ENCODE data around the gene ACAP3. TPM values are rescaled to one million over a fixed set of nuclear protein-coding genes. Genes with fewer than 3 reads are reported as not detected.

Gene ACAP3
- total and polyA plus RNA-seq, 10 of the 15 experiments (the other 5 are each of a cell fraction or from before 2014, with no cell fraction given): 0.05 to 34.2 (median 7.1) TPM

- in situ Hi-C loops (cut with MboI): no loop called here
Observed at GRCh38 chr1:1352786-1353388, 45.2 kb upstream of the ACAP3 start.

More at GRCh38 chr1:1352786-1353388, 45.2 kb upstream of the ACAP3 start:
- peaks cover 2% of the 10 kb centered on the region; the same call in 1 of the 2 replicates for H3K4me1 ChIP-seq (ENCODE audit: control insufficient read depth, insufficient read depth, low read length)
- H3K4me3 ChIP-seq: no peak overlapping the region
- ChIA-PET CTCF (interaction anchor here (1.8 kb wide), 1 partner anchor 19 kb away, joined by 10 read pairs; no protein-coding TSS in a partner anchor), POLR2A (no interaction called here), SMC1A (ENCODE audit: uncharacterized antibody, unreplicated experiment) (no interaction called here), RAD21 (ENCODE audit: unreplicated experiment) (no interaction called here)
- H3K27ac ChIP-seq (ENCODE audit: control insufficient read depth, insufficient read depth): no peak overlapping the region
- FAIRE-seq: no peak
- H3K9me3 ChIP-seq (replicated peaks; ENCODE audit: control insufficient read depth, insufficient read depth, low read length): no peaks in the 10 kb centered on the region
- peaks cover 2% of the 10 kb centered on the region for H3K79me2 ChIP-seq (ENCODE audit: control insufficient read depth, insufficient read depth, low read length)
- DNase-seq (ENCODE audit: low read depth, low spot score): no peak
- peak; percentile 38; the same call in 1 of the 2 replicates for TF ChIP-seq POLR2AphosphoS2 (IDR thresholded peaks at IDR 0.05; ENCODE audit: low read depth, low read length)
- no peak for TF ChIP-seq SMARCA5 (IDR thresholded peaks at IDR 0.05)
- no peak for TF ChIP-seq NBN (IDR thresholded peaks at IDR 0.05)
- TF ChIP-seq CHD4 (IDR thresholded peaks at IDR 0.05): no peak
- TF ChIP-seq, protein P1, sequence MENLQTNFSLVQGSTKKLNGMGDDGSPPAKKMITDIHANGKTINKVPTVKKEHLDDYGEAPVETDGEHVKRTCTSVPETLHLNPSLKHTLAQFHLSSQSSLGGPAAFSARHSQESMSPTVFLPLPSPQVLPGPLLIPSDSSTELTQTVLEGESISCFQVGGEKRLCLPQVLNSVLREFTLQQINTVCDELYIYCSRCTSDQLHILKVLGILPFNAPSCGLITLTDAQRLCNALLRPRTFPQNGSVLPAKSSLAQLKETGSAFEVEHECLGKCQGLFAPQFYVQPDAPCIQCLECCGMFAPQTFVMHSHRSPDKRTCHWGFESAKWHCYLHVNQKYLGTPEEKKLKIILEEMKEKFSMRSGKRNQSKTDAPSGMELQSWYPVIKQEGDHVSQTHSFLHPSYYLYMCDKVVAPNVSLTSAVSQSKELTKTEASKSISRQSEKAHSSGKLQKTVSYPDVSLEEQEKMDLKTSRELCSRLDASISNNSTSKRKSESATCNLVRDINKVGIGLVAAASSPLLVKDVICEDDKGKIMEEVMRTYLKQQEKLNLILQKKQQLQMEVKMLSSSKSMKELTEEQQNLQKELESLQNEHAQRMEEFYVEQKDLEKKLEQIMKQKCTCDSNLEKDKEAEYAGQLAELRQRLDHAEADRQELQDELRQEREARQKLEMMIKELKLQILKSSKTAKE (IDR thresholded peaks at IDR 0.05; ENCODE audit: low read depth, poor library complexity, severe bottlenecking): no peak
- TF ChIP-seq FOXM1 (IDR thresholded peaks at IDR 0.05; ENCODE audit: low read depth, low read length): no peak
- no peak for TF ChIP-seq SMC3 (IDR thresholded peaks at IDR 0.05; ENCODE audit: borderline replicate concordance, low read length)
- TF ChIP-seq, protein P2, sequence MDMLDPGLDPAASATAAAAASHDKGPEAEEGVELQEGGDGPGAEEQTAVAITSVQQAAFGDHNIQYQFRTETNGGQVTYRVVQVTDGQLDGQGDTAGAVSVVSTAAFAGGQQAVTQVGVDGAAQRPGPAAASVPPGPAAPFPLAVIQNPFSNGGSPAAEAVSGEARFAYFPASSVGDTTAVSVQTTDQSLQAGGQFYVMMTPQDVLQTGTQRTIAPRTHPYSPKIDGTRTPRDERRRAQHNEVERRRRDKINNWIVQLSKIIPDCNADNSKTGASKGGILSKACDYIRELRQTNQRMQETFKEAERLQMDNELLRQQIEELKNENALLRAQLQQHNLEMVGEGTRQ (IDR thresholded peaks at IDR 0.05; ENCODE audit: borderline replicate concordance, low read depth, low read length): no peak
- TF ChIP-seq PAX8 (IDR thresholded peaks at IDR 0.05): no peak
- TF ChIP-seq KAT2A (conservative IDR thresholded peaks at IDR 0.05; ENCODE audit: control insufficient read depth, low read depth, low read length): no peak
- TF ChIP-seq CREM (IDR thresholded peaks at IDR 0.05; ENCODE audit: low read depth): no peak
- peak; percentile 34 for TF ChIP-seq MEF2B (IDR thresholded peaks at IDR 0.05; ENCODE audit: partially characterized antibody, poor library complexity, severe bottlenecking)
- TF ChIP-seq, protein P3, sequence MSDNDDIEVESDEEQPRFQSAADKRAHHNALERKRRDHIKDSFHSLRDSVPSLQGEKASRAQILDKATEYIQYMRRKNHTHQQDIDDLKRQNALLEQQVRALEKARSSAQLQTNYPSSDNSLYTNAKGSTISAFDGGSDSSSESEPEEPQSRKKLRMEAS (IDR thresholded peaks at IDR 0.05; ENCODE audit: low read depth, low read length): no peak
- no peak for TF ChIP-seq SUPT20H (IDR thresholded peaks at IDR 0.05; ENCODE audit: borderline replicate concordance, control insufficient read depth, low read depth, low read length)
- WGBS (ENCODE audit: insufficient coverage, insufficient replicate concordance, low lambda C conversion rate, missing lambda C conversion rate): 40% methylated on average over 5 of the region's 5 CpGs
- no peak overlapping the region for H3K9ac ChIP-seq (ENCODE audit: control insufficient read depth, insufficient read depth, low read length)
- H4K20me1 ChIP-seq (ENCODE audit: control insufficient read depth, insufficient read depth): no peaks in the 10 kb centered on the region
- no TSS peak for BruUV-seq (replicated peaks)
- ATAC-seq: no peak
- intact Hi-C loops (cut with micrococcal nuclease; ENCODE audit: unreplicated experiment): no loop called here
- no peak overlapping the region for H2AFZ ChIP-seq (ENCODE audit: control insufficient read depth, low read depth, low read length)
- H3K27me3 ChIP-seq (replicated peaks in 1 of 2; ENCODE audit: control insufficient read depth in 2 of 2, insufficient read depth in 2 of 2, low read length in 1 of 2): peaks cover 0 to 3% of the 10 kb centered on the region in 2 experiments; a peak in 2 of 4 replicates
- H3K36me3 ChIP-seq (ENCODE audit: control insufficient read depth in 2 of 2, insufficient read depth in 2 of 2, low read length in 1 of 2): no peaks in the 10 kb centered on the region
- H3K4me2 ChIP-seq (ENCODE audit: control insufficient read depth, insufficient read depth): no peak overlapping the region
